Osteoblast (primary cell): ENCODE data around the gene PROM2. TPM values are rescaled to one million over a fixed set of nuclear protein-coding genes. Genes with fewer than 3 reads are reported as not detected.

ENCODE experiments used
- DNase-seq: peaks from one replicate; pipeline ENCODE4 v3.0.0; 2011; ENCODE audit warnings: low spot score, mixed read lengths; ENCODE audit not compliant: insufficient read length; ENCODE audit errors: missing footprints
- H2AFZ ChIP-seq: 2 replicates; pipeline ENCODE4 v1.6.0; 2011; ENCODE audit warnings: mild to moderate bottlenecking, low read length
- H3K27ac ChIP-seq: 2 replicates; pipeline ENCODE4 v1.5.1; 2011; ENCODE audit warnings: mild to moderate bottlenecking, low read depth, low read length, moderate library complexity
- H3K27me3 ChIP-seq: 2 replicates; pipeline ENCODE4 v1.6.0; 2012; ENCODE audit warnings: mild to moderate bottlenecking, control low read depth, inconsistent platforms, low read length, moderate library complexity; ENCODE audit not compliant: insufficient read depth
- H3K36me3 ChIP-seq: 2 replicates; pipeline ENCODE4 v1.5.1; 2011; ENCODE audit warnings: mild to moderate bottlenecking, low read length, control low read depth, moderate library complexity; ENCODE audit not compliant: insufficient read depth
- H3K4me1 ChIP-seq: 2 replicates; pipeline ENCODE4 v1.5.1; 2011; ENCODE audit warnings: mild to moderate bottlenecking, low read length, control low read depth, moderate library complexity; ENCODE audit not compliant: insufficient read depth
- H3K4me2 ChIP-seq: 2 replicates; pipeline ENCODE4 v1.6.0; 2011; ENCODE audit warnings: mild to moderate bottlenecking, low read length; ENCODE audit not compliant: insufficient read depth
- H3K4me3 ChIP-seq: fragments of 200-600 bp; sonication (generic); 3 replicates; pipeline ENCODE4 v1.5.1; 2012; ENCODE audit warnings: mild to moderate bottlenecking, low read length, inconsistent platforms; ENCODE audit not compliant: insufficient read depth
- H3K79me2 ChIP-seq: 2 replicates; pipeline ENCODE4 v1.6.0; 2012; ENCODE audit warnings: mild to moderate bottlenecking, low read length, control low read depth, inconsistent platforms; ENCODE audit not compliant: insufficient read depth
- H3K9me3 ChIP-seq: 2 replicates; pipeline ENCODE4 v1.5.1; 2011; ENCODE audit warnings: low read depth, low read length, control low read depth
- H4K20me1 ChIP-seq: 2 replicates; pipeline ENCODE4 v1.6.0; 2012; ENCODE audit warnings: mild to moderate bottlenecking, low read length, control low read depth; ENCODE audit not compliant: insufficient read depth
- CTCF ChIP-seq: IDR thresholded peaks from 2 replicates; pipeline ENCODE4 v1.5.1; 2011; ENCODE audit warnings: mild to moderate bottlenecking, low read depth, low read length, moderate library complexity; ENCODE audit errors: extremely low read depth
- total RNA-seq: library from RNA; depleted of rRNA; stranded (reverse); fragments of >200 nt; gene quantifications from 2 replicates; pipeline ENCODE4 v1.2.3, GENCODE V29; 2012

Gene PROM2
- total RNA-seq, 1 donor = 0.36 TPM

GRCh38 chr2:95232232-95232631 lies 42.0 kb upstream of the PROM2 start:
- H3K27ac ChIP-seq = no peak overlapping the region
- no peaks in the 10 kb centered on the region for H3K9me3 ChIP-seq
- H3K4me1 ChIP-seq = peaks cover 5% of the 10 kb centered on the region

GRCh38 chr2:95234286-95234785 lies 39.9 kb upstream of the PROM2 start:
- H3K27me3 ChIP-seq = peaks cover 8% of the 10 kb centered on the region
- H3K27ac ChIP-seq = no peak overlapping the region
- H3K4me1 ChIP-seq = peaks cover 5% of the 10 kb centered on the region
- H3K4me3 ChIP-seq = no peak overlapping the region
- DNase-seq = no peak
- H4K20me1 ChIP-seq = no peaks in the 10 kb centered on the region
- no peaks in the 10 kb centered on the region for H3K79me2 ChIP-seq
- no peaks in the 10 kb centered on the region for H3K36me3 ChIP-seq
- no peak overlapping the region for H2AFZ ChIP-seq
- H3K9me3 ChIP-seq = no peaks in the 10 kb centered on the region
- no peak for TF ChIP-seq CTCF
- H3K4me2 ChIP-seq = no peak overlapping the region

More at GRCh38 chr2:95232232-95232631, 42.0 kb upstream of the PROM2 start:
- no peak overlapping the region for H3K4me3 ChIP-seq
- no peaks in the 10 kb centered on the region for H3K36me3 ChIP-seq
- no peak for DNase-seq
- H3K27me3 ChIP-seq = peaks cover 8% of the 10 kb centered on the region
- H2AFZ ChIP-seq = no peak overlapping the region
- no peak overlapping the region for H3K4me2 ChIP-seq
- TF ChIP-seq CTCF = no peak
- no peaks in the 10 kb centered on the region for H4K20me1 ChIP-seq
- no peaks in the 10 kb centered on the region for H3K79me2 ChIP-seq

GRCh38 chr2:95234816-95235215 lies 39.4 kb upstream of the PROM2 start:
- no peaks in the 10 kb centered on the region for H4K20me1 ChIP-seq
- no peak overlapping the region for H3K4me2 ChIP-seq
- H2AFZ ChIP-seq = no peak overlapping the region
- no peak for DNase-seq
- H3K27ac ChIP-seq = no peak overlapping the region
- H3K9me3 ChIP-seq = no peaks in the 10 kb centered on the region
- H3K79me2 ChIP-seq = no peaks in the 10 kb centered on the region
- no peak for TF ChIP-seq CTCF
- peaks cover 8% of the 10 kb centered on the region for H3K27me3 ChIP-seq
- H3K4me1 ChIP-seq = peaks cover 5% of the 10 kb centered on the region
- no peak overlapping the region for H3K4me3 ChIP-seq
- H3K36me3 ChIP-seq = no peaks in the 10 kb centered on the region

- no peaks in the 10 kb centered on the region for H3K79me2 ChIP-seq
- no peak overlapping the region for H3K4me3 ChIP-seq
- no peak overlapping the region for H3K27ac ChIP-seq
- no peak for DNase-seq
- H2AFZ ChIP-seq = no peak overlapping the region
- peaks cover 8% of the 10 kb centered on the region for H3K27me3 ChIP-seq
- H3K4me2 ChIP-seq = no peak overlapping the region
- peaks cover 2% of the 10 kb centered on the region for H3K9me3 ChIP-seq
- no peaks in the 10 kb centered on the region for H3K36me3 ChIP-seq
- H3K4me1 ChIP-seq = no peaks in the 10 kb centered on the region
- no peaks in the 10 kb centered on the region for H4K20me1 ChIP-seq
- no peak for TF ChIP-seq CTCF
Observed at GRCh38 chr2:95238131-95238530, 36.1 kb upstream of the PROM2 start.
